Hepatic stellate cell (primary cell): Measurements from ENCODE around the gene CDCP1.
A peak's percentile ranks its signal among the peaks of the same experiment; 100 is the strongest.

ENCODE experiments used
- DNase-seq: peaks from one replicate; pipeline ENCODE4 v3.0.0; 2011; ENCODE audit warnings: low spot score

The CDCP1 gene

GRCh38 chr3:45145681-45146614, at the start of gene CDCP1:
Gene CDCP1 (minus strand): TSS chr3:45146378. CDS start chr3:45146287, 91 bp downstream.
- DNase-seq, result no peak

GRCh38 chr3:45194791-45195190, 48.6 kb upstream of the CDCP1 start:
- no peak for DNase-seq

- DNase-seq, result no peak
Observed at GRCh38 chr3:45191924-45192417, 45.8 kb upstream of the CDCP1 start.

- DNase-seq, result no peak
Observed at GRCh38 chr3:45191424-45191823, 45.2 kb upstream of the CDCP1 start.

GRCh38 chr3:45188719-45189659, 42.8 kb upstream of the CDCP1 start:
- DNase-seq, result no peak

GRCh38 chr3:45187694-45188141, 41.5 kb upstream of the CDCP1 start:
- no peak for DNase-seq

GRCh38 chr3:45186871-45187270, 40.7 kb upstream of the CDCP1 start:
- DNase-seq, result no peak

- no peak for DNase-seq
Observed at GRCh38 chr3:45185461-45185860, 39.3 kb upstream of the CDCP1 start.

GRCh38 chr3:45185052-45185451, 38.9 kb upstream of the CDCP1 start:
- no peak for DNase-seq

GRCh38 chr3:45183872-45184262, 37.7 kb upstream of the CDCP1 start:
- DNase-seq, result no peak

GRCh38 chr3:45182915-45183871, 37.0 kb upstream of the CDCP1 start:
- DNase-seq, result peak; percentile 53

- no peak for DNase-seq
Observed at GRCh38 chr3:45181496-45181895, 35.3 kb upstream of the CDCP1 start.

GRCh38 chr3:45180899-45181298, 34.7 kb upstream of the CDCP1 start:
- DNase-seq, result no peak

- peak; percentile 70 for DNase-seq
Observed at GRCh38 chr3:45180051-45180450, 33.9 kb upstream of the CDCP1 start.

GRCh38 chr3:45179163-45179562, 33.0 kb upstream of the CDCP1 start:
- no peak for DNase-seq

GRCh38 chr3:45178183-45179023, 32.2 kb upstream of the CDCP1 start:
- no peak for DNase-seq

- DNase-seq, result no peak
Observed at GRCh38 chr3:45176912-45177311, 30.7 kb upstream of the CDCP1 start.

GRCh38 chr3:45174234-45174633, 28.1 kb upstream of the CDCP1 start:
- no peak for DNase-seq

GRCh38 chr3:45173776-45174175, 27.6 kb upstream of the CDCP1 start:
- DNase-seq, result no peak

- DNase-seq, result no peak
Observed at GRCh38 chr3:45171283-45171682, 25.1 kb upstream of the CDCP1 start.
